Natural killer cell treated with Interleukin-12 subunit alpha and Interleukin-12 subunit beta and Interleukin-15 and Interleukin-18, amount 100 ng/mL, for 72 hours (primary cell): ENCODE data around the gene EPG5. TPM values are rescaled to one million over a fixed set of nuclear protein-coding genes. Genes with fewer than 3 reads are reported as not detected.

Source experiments
- ATAC-seq, 2 donors: fragments of 150-1000 bp; cut with Tn5 transposase in 1 of 2; sonication (Bioruptor Pico), chemical (Tn5 transposase) in 1 of 2; 2 replicates each; pipeline ENCODE4 v1.10.0; 2021
- DNase-seq: peaks from one replicate; pipeline ENCODE4 v3.0.0; 2022; ENCODE audit warnings: low spot score
- H3K27ac Mint-ChIP-seq, 2 donors: 1 replicate in 1 of 2; 2 replicates in 1 of 2; pipeline ENCODE4 v1.8.0; 2022; ENCODE audit warnings: mixed read lengths in 2 of 2, mild to moderate bottlenecking in 1 of 2, moderate library complexity in 1 of 2
- H3K27me3 Mint-ChIP-seq, 2 donors: 1 replicate in 1 of 2; 2 replicates in 1 of 2; pipeline ENCODE4 v1.8.0; 2022; ENCODE audit warnings: mixed read lengths in 2 of 2
- H3K36me3 Mint-ChIP-seq: one replicate; pipeline ENCODE4 v1.8.0; 2022; ENCODE audit warnings: mixed read lengths
- H3K4me1 Mint-ChIP-seq, 2 donors: 1 replicate in 1 of 2; 2 replicates in 1 of 2; pipeline ENCODE4 v1.8.0; 2022; ENCODE audit warnings: low read depth in 2 of 2, mixed read lengths in 2 of 2, mild to moderate bottlenecking in 1 of 2
- H3K4me3 Mint-ChIP-seq: one replicate; pipeline ENCODE4 v1.8.0; 2022; ENCODE audit warnings: mixed read lengths
- H3K9me3 Mint-ChIP-seq: 2 replicates; pipeline ENCODE4 v1.8.0; 2022; ENCODE audit warnings: mixed read lengths
- total RNA-seq, 2 donors: library from RNA; stranded (reverse); gene quantifications; one replicate each; pipeline ENCODE4 v1.2.3, GENCODE V29; 2022

The EPG5 gene, protein sequence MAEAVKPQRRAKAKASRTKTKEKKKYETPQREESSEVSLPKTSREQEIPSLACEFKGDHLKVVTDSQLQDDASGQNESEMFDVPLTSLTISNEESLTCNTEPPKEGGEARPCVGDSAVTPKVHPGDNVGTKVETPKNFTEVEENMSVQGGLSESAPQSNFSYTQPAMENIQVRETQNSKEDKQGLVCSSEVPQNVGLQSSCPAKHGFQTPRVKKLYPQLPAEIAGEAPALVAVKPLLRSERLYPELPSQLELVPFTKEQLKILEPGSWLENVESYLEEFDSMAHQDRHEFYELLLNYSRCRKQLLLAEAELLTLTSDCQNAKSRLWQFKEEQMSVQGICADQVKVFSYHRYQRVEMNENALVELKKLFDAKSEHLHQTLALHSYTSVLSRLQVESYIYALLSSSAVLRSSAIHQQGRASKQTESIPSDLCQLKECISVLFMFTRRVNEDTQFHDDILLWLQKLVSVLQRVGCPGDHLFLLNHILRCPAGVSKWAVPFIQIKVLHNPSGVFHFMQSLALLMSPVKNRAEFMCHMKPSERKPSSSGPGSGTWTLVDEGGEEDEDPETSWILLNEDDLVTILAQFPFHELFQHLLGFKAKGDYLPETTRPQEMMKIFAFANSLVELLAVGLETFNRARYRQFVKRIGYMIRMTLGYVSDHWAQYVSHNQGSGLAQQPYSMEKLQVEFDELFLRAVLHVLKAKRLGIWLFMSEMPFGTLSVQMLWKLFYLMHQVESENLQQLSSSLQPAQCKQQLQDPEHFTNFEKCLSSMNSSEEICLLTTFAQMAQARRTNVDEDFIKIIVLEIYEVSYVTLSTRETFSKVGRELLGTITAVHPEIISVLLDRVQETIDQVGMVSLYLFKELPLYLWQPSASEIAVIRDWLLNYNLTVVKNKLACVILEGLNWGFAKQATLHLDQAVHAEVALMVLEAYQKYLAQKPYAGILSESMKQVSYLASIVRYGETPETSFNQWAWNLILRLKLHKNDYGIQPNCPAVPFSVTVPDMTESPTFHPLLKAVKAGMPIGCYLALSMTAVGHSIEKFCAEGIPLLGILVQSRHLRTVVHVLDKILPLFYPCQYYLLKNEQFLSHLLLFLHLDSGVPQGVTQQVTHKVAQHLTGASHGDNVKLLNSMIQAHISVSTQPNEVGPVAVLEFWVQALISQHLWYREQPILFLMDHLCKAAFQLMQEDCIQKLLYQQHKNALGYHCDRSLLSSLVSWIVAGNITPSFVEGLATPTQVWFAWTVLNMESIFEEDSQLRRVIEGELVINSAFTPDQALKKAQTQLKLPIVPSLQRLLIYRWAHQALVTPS (N-terminal part only)
- total RNA-seq: 10 to 100 TPM; 38.8 to 48.9 TPM

DNA sequence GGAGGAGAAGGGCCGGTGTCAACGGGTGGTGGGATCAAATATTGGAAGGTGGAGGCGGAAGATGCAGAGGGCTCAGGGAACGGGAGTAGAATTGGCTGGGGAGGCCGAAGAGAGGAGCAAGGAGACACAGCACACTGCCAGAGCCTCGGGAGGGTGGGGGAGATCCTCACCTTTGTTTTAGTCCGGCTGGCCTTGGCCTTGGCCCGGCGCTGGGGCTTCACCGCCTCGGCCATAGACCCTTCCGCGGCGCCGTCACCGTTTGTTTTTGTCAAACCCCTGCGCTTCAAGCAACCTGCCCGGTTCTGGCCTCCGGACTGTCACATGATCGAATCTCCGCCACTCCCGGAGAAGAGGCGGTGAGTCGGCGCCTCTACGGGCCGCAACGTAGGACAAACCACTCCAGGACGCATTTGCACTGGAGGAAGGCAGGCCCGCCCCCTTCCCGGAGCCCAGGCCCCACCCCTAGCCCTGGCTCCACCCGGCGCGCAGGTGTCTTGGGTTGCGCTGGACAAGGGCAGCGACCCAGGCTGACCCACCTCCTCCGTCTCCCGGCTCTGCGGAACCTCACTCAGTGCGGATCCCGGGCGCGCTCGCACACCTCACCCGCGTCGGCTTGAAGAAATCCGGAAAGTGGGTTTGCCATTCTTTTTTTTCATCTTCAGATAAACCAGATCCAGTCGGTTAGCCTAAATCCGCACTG, at the start of gene EPG5:
TSS of gene EPG5 (minus strand) at position 323 of the 700 bp plus-strand sequence. CDS start at position 233, 90 bp downstream.
- H3K9me3 Mint-ChIP-seq: no peaks in the 10 kb centered on the region
- DNase-seq: peak; percentile 95
- peaks cover 13% of the 10 kb centered on the region for H3K36me3 Mint-ChIP-seq
- peak; percentile 99 for ATAC-seq
- H3K4me1 Mint-ChIP-seq: peaks cover 44% of the 10 kb centered on the region in 2 donors
- H3K4me3 Mint-ChIP-seq: peak within 1 kb of the TSS; percentile 99
- peak within 1 kb of the TSS; percentile 89 to 98 for H3K27ac Mint-ChIP-seq
- H3K27me3 Mint-ChIP-seq: no peaks in the 10 kb centered on the region

DNA sequence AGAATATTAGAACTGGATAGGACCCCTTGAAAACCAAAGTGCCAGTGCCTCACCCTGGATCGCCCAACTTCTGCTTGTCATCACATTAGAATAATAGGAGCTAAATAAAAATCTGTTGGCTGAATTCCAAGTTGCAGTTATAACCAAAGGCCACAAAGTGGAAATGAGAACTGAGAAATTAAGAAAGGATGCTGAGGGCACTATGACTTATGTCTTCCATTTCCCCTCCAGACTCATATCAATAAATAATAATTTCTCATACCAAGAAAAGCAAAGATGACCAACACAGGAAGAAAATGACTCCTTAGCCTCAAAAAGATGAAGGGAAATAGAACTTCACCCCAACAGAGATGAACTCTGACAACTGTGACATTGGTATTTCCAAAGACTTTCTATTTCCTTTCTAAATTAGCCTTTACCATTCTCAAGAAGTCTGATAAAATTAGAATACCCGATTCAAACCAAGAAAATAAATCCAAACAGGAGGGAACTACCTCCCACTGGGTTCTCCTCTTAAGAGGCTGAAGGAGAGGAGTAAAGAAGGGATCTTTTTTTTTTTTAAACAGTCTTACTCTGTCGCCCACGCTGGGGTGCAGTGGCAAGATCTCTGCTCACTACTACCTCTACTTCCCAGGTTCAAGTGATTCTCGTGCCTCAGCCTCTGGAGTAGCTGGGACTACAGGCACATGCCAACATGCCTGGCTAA, 46.5 kb upstream of the EPG5 start:
- DNase-seq (no peak), ATAC-seq (peak; percentile 78 to 88)
- Mint-ChIP-seq H3K27ac (peak overlapping the region; percentile 54 to 77), H3K4me1 (peaks cover 9 to 17% of the 10 kb centered on the region in 2 donors), H3K9me3 (no peaks in the 10 kb centered on the region), H3K27me3 (no peaks in the 10 kb centered on the region), H3K4me3 (peak overlapping the region; percentile 41), H3K36me3 (peaks cover 18% of the 10 kb centered on the region)

DNA sequence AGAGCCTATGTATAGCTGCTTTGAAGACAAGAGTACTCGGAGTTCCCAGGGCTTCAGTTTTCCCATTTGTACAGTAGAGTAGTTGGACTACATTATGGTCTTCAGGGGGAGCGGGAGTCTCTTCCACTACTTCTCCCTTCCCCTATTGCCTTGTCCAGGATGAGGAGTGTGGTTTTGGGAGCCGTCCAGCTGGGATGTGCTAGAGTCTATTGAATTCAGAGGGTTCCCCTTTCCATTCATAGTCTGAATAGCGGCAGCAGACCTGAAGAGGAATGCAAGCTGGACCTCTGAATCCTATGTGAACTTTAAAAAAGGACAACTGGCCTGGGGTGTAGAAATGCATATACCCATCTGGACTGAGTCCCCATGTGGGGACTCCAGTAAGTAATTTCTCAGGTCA, 43.5 kb upstream of the EPG5 start:
- Mint-ChIP-seq H3K36me3 (peaks cover 18% of the 10 kb centered on the region), H3K4me1 (peaks cover 9 to 17% of the 10 kb centered on the region in 2 donors), H3K9me3 (no peaks in the 10 kb centered on the region), H3K4me3 (no peak overlapping the region), H3K27ac (no peak overlapping the region), H3K27me3 (no peaks in the 10 kb centered on the region)
- DNase-seq (no peak), ATAC-seq (no peak)

DNA sequence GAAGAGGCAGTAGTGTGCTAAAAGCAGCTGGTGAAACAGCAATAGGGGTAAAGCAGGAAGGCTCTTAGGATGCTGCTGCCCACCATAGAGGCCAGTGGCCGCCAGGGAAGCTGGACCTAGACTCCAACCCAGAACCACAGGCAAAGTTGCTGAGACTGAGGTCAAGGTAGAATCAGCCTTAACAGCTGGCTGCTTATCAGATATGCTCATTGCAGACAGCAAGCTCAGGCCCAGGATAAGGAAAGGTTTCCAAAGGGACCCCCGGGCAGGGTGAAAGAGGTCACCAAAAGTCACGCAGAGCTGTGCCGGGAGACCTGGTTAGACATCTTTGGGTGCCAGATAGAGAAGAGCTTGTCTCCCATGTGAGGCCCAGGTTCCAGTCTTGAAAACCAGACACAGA, 42.9 kb upstream of the EPG5 start:
- DNase-seq (no peak), ATAC-seq (no peak)
- peaks cover 9 to 17% of the 10 kb centered on the region in 2 donors for H3K4me1 Mint-ChIP-seq
- H3K9me3 Mint-ChIP-seq: no peaks in the 10 kb centered on the region
- H3K27ac Mint-ChIP-seq: peak overlapping the region in 1 of 2 donors; percentile 45
- no peak overlapping the region for H3K4me3 Mint-ChIP-seq
- H3K27me3 Mint-ChIP-seq: no peaks in the 10 kb centered on the region
- H3K36me3 Mint-ChIP-seq: peaks cover 18% of the 10 kb centered on the region

DNA sequence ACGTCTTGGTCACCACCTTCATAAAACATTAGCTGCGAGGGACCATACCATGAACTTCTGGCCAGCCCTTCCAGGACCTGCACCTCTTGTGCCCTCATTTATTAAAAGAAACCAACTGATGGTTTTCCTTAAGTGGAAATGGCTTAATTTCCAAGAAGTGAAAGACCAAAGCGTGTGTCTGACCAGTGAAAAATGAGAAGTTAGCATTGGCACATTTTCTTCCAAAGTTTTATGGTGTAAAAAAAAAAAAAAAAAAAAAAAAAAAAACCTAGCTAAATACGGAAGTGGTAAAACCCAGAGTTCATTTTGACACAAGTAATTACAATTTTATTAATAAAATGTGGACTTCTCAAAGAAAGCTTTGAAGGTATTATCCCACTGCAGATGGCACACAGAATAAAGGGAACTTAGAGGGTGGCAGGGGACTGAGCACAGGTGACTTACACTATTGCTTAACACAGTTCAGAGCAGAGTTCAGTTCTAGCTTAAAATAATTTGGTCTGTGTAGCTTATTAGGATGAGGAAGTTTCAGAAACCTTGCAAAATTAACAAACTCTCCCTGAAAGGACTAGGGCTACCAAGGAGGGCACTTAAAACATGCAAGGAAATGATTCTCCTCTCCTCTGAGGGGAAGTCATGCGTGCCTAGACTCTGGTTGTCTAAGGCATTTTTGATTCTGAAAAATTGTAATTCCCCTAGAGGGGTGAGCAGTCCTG, 42.2 kb upstream of the EPG5 start:
- Mint-ChIP-seq H3K9me3 (no peaks in the 10 kb centered on the region), H3K4me1 (peaks cover 9 to 17% of the 10 kb centered on the region in 2 donors), H3K27ac (peak overlapping the region in 1 of 2 donors; percentile 45), H3K36me3 (peaks cover 23% of the 10 kb centered on the region), H3K27me3 (no peaks in the 10 kb centered on the region), H3K4me3 (no peak overlapping the region)
- DNase-seq: no peak
- ATAC-seq: no peak

DNA sequence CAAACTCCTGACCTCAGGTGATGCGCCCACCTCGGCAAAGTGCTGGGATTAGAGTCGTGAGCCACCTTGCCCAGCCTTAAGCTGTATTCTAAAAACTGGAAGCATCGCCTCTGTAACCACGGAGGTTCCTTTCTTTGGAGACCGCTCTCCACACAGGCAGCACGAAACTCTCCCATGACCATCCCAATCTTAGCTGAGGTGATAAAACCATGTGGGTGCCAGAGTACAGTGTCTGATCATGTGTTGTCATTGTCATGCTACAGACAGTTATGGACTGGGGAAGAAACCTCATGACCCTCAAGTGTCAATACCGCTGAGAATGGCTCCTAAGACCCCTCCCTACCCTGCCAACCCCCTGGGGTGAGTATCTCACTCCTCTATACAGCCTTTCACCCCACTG, 41.4 kb upstream of the EPG5 start:
- no peaks in the 10 kb centered on the region for H3K27me3 Mint-ChIP-seq
- H3K4me3 Mint-ChIP-seq: no peak overlapping the region
- peaks cover 4 to 11% of the 10 kb centered on the region in 2 donors for H3K4me1 Mint-ChIP-seq
- peaks cover 23% of the 10 kb centered on the region for H3K36me3 Mint-ChIP-seq
- no peak for DNase-seq
- ATAC-seq: no peak
- H3K9me3 Mint-ChIP-seq: no peaks in the 10 kb centered on the region
- H3K27ac Mint-ChIP-seq: peak overlapping the region in 1 of 2 donors; percentile 21

DNA sequence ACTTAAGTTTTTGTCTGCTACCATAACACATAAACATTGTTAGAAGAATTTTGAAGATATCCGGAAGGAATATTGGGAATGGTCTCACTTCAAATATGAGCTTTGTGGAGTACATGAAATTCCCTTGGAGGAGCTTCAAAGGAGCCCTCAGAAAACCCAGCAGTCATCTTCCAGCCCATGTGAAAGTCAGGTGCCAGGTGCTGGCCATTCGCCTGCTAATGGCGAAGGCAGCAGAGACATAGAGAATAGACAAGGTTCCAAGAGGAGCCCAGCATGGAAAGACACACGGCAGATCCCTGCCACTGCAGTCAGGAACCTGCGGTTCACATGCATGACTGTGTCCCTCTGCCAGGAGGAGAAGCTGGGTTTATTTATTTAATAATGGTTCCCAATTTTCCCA, 40.0 kb upstream of the EPG5 start:
- H3K9me3 Mint-ChIP-seq: no peaks in the 10 kb centered on the region
- H3K36me3 Mint-ChIP-seq: peaks cover 32% of the 10 kb centered on the region
- DNase-seq (no peak), ATAC-seq (no peak)
- H3K27me3 Mint-ChIP-seq: no peaks in the 10 kb centered on the region
- H3K4me3 Mint-ChIP-seq: no peak overlapping the region
- H3K27ac Mint-ChIP-seq: peak overlapping the region in 1 of 2 donors; percentile 43
- peaks cover 9 to 17% of the 10 kb centered on the region in 2 donors for H3K4me1 Mint-ChIP-seq

DNA sequence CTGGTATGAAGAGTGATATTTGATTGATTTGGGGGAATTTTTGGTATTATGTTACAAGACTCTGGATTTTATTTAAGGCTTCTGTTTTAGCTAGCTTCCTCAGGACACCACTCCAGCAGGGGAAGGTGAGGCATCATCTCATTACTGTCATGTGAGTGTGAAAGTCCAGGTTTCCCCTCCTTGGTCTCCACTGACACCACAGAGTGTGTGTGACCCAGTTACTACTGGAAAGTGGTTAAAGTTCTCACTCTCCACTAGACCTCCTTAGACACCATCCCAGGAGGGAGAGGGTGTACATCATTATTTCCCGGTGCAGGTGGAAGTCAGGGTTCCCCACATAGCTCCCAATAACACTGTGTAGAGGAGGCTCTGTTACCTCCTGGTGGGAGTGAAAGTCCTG, 35.8 kb upstream of the EPG5 start:
- no peak for DNase-seq
- peaks cover 29 to 33% of the 10 kb centered on the region in 2 donors for H3K4me1 Mint-ChIP-seq
- no peaks in the 10 kb centered on the region for H3K27me3 Mint-ChIP-seq
- no peak overlapping the region for H3K4me3 Mint-ChIP-seq
- no peaks in the 10 kb centered on the region for H3K9me3 Mint-ChIP-seq
- H3K36me3 Mint-ChIP-seq: peaks cover 16% of the 10 kb centered on the region
- ATAC-seq: peak; percentile 60 to 61
- peak overlapping the region in 1 of 2 donors; percentile 71 for H3K27ac Mint-ChIP-seq

DNA sequence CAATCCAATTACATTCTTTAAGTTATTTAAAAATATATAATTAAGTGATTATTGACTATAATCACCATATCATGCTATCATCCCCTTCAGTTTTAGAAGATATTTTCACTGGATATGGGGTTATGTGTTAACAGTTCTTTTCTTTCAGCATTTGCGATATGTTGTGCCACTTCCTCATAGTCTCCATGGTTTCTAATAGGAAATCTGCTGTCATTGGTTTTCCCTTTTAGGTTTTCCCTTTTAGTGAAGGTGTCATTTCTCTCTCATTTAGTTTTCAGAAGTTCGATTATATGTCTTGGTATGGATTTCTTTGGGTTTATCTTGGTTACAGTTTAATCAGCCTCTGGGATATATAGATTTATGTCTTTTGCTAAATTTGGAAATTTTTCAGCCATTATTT, 34.8 kb upstream of the EPG5 start:
- peaks cover 16% of the 10 kb centered on the region for H3K36me3 Mint-ChIP-seq
- H3K4me1 Mint-ChIP-seq: peaks cover 33 to 35% of the 10 kb centered on the region in 2 donors
- ATAC-seq (no peak), DNase-seq (no peak)
- H3K9me3 Mint-ChIP-seq: no peaks in the 10 kb centered on the region
- peak overlapping the region in 1 of 2 donors; percentile 71 for H3K27ac Mint-ChIP-seq
- H3K27me3 Mint-ChIP-seq: no peaks in the 10 kb centered on the region
- no peak overlapping the region for H3K4me3 Mint-ChIP-seq

DNA sequence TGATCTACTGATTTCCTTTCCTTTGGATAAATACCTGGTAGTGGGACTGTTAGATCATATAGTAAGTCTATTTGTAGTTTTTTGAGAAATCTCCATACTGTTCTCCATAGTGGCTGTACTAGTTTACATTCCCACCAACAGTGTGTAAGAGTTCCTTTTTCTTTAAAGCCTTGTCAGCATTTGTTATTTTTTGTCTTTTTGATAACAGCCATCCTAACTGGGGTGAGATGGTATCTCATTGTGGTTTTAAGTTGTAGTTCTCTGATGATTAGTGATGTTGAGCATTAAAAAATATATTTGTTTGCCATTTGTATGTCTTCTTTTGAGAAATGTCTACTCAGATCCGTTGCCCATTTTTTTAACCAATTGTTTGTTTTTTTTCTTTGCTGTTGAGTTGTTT, 33.9 kb upstream of the EPG5 start:
- no peaks in the 10 kb centered on the region for H3K9me3 Mint-ChIP-seq
- no peak overlapping the region for H3K27ac Mint-ChIP-seq
- H3K36me3 Mint-ChIP-seq: peaks cover 16% of the 10 kb centered on the region
- H3K4me3 Mint-ChIP-seq: no peak overlapping the region
- peaks cover 33 to 35% of the 10 kb centered on the region in 2 donors for H3K4me1 Mint-ChIP-seq
- no peak for DNase-seq
- ATAC-seq: no peak
- H3K27me3 Mint-ChIP-seq: no peaks in the 10 kb centered on the region

DNA sequence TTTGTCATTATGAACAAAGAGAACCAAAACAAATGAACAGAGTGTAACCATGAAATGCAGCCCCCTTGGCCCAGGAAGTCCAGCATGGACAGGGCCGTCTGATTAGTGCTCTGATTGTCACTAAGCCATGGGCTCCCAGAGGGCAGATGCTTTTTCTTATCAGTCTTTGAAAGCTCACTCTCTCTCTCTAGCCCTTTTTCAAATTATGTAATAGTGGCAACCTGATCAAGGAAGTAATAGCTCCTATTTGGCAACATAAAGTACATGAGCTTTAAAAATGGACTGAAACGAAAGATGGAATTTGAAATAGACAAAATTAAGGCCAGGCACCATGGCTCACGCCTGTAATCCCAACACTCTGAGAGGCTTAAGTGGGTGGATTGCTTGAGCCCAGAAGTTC, 32.4 kb upstream of the EPG5 start:
- Mint-ChIP-seq H3K4me3 (peak overlapping the region; percentile 53), H3K4me1 (peaks cover 33 to 35% of the 10 kb centered on the region in 2 donors), H3K27me3 (no peaks in the 10 kb centered on the region), H3K36me3 (peaks cover 16% of the 10 kb centered on the region), H3K27ac (peak overlapping the region; percentile 71 to 83), H3K9me3 (no peaks in the 10 kb centered on the region)
- ATAC-seq: no peak
- DNase-seq: no peak

DNA sequence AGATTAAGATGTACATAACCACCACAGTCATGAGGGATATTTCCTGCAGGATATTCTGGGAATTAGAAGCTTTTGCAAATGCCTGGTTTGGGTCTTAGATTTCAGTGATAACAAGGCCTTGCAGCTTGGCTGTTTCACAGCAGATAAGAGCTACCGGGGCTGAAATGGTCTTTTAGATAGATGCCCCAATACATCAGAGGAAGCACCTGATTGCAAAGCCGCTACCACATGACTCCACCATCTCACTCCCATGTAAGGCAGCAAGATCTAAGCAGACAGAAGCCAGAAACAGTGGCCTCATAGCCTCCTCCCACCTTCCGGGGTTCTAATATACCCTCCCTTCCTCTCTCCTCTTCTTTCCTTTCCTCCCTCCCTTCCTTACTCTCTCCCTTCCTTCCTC, 31.1 kb upstream of the EPG5 start:
- H3K4me1 Mint-ChIP-seq: peaks cover 33 to 35% of the 10 kb centered on the region in 2 donors
- no peaks in the 10 kb centered on the region for H3K9me3 Mint-ChIP-seq
- peak overlapping the region; percentile 71 to 83 for H3K27ac Mint-ChIP-seq
- DNase-seq (no peak), ATAC-seq (peak in 1 of 2 donors; percentile 61)
- H3K27me3 Mint-ChIP-seq: no peaks in the 10 kb centered on the region
- peak overlapping the region; percentile 53 for H3K4me3 Mint-ChIP-seq
- H3K36me3 Mint-ChIP-seq: peaks cover 20% of the 10 kb centered on the region
